Nephron (organoid): ENCODE results near the gene CLIC4.

ENCODE experiments used
- H3K27ac Mint-ChIP-seq, 3 experiments: 2 replicates each; pipeline ENCODE4 v1.8.0; 2020; ENCODE audit warnings: mixed read lengths in 3 of 3, mild to moderate bottlenecking in 2 of 3, moderate library complexity in 1 of 3
- H3K27me3 Mint-ChIP-seq: 2 replicates; pipeline ENCODE4 v1.8.0; 2021; ENCODE audit warnings: low read depth, mild to moderate bottlenecking, moderate library complexity, mixed read lengths
- H3K36me3 Mint-ChIP-seq: 2 replicates; pipeline ENCODE4 v1.8.0; 2020; ENCODE audit warnings: low read depth, mixed read lengths
- H3K4me1 Mint-ChIP-seq: 2 replicates; pipeline ENCODE4 v1.8.0; 2020; ENCODE audit warnings: mixed read lengths
- H3K4me3 Mint-ChIP-seq, 3 experiments: 2 replicates each; pipeline ENCODE4 v1.8.0; 2020; ENCODE audit warnings: mild to moderate bottlenecking in 3 of 3, mixed read lengths in 3 of 3, moderate library complexity in 2 of 3
- H3K9me3 Mint-ChIP-seq: 2 replicates; pipeline ENCODE4 v1.8.0; 2020; ENCODE audit warnings: mixed read lengths
- TF ChIP-seq, protein P1 (sequence below), 3 experiments: fragments of 200-600 bp; sonication (generic); IDR thresholded peaks; one replicate each; pipeline ENCODE4 v1.5.0; 2021; ENCODE audit warnings: antibody characterized with exemption in 3 of 3; ENCODE audit not compliant: unreplicated experiment in 3 of 3

CLIC4 gene

DNA sequence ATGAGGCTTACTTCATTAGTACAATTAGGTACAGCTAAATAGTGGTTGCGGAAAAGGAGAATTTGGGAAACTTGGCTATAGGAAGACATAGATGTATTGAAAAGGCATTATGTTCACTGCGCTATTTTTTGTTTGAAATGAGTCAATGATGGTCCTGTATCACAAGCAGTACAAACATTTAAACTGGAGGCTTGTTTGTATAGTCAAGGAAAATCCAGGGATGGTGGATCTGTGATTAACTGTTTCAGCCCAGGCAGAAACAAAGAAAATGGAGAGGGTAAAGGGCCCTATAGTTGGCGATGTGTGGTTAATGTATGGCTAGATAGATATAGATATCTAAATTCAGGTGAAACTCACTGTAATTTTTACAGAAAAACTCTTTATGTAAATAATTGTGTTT is 79.9 kb downstream of the CLIC4 start:
- TF ChIP-seq, protein P1, sequence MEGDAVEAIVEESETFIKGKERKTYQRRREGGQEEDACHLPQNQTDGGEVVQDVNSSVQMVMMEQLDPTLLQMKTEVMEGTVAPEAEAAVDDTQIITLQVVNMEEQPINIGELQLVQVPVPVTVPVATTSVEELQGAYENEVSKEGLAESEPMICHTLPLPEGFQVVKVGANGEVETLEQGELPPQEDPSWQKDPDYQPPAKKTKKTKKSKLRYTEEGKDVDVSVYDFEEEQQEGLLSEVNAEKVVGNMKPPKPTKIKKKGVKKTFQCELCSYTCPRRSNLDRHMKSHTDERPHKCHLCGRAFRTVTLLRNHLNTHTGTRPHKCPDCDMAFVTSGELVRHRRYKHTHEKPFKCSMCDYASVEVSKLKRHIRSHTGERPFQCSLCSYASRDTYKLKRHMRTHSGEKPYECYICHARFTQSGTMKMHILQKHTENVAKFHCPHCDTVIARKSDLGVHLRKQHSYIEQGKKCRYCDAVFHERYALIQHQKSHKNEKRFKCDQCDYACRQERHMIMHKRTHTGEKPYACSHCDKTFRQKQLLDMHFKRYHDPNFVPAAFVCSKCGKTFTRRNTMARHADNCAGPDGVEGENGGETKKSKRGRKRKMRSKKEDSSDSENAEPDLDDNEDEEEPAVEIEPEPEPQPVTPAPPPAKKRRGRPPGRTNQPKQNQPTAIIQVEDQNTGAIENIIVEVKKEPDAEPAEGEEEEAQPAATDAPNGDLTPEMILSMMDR (IDR thresholded peaks at IDR 0.05; ENCODE audit: unreplicated experiment in 3 of 3): no peak
- Mint-ChIP-seq H3K27ac (peak overlapping the region in 1 of 3 experiments; percentile 47), H3K27me3 (no peaks in the 10 kb centered on the region), H3K4me1 (peaks cover 43% of the 10 kb centered on the region), H3K9me3 (no peaks in the 10 kb centered on the region), H3K4me3 (no peak overlapping the region), H3K36me3 (peaks cover 7% of the 10 kb centered on the region)

DNA sequence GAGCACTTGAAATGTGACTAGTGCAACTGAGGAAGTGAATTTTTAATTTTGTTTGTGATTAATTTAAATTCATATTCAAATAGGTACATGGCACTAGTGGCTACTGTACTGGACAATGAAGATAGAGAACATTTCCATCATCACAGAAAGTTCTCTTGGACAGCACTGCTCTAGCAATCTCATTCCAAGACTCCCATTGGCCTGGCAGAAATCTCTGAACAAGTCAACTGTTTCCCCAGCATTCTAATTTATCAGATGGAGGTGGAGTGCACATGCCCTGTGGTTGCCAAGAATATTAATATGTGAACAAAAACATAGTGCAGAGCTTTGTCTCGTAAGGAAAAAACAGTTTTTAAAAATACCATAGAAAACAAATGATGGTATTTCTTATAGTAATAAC is 81.3 kb downstream of the CLIC4 start:
- Mint-ChIP-seq H3K36me3 (peaks cover 7% of the 10 kb centered on the region), H3K4me1 (peaks cover 48% of the 10 kb centered on the region), H3K9me3 (no peaks in the 10 kb centered on the region), H3K27ac (peak overlapping the region in 1 of 3 experiments; percentile 29), H3K27me3 (no peaks in the 10 kb centered on the region), H3K4me3 (no peak overlapping the region)
- TF ChIP-seq, protein P1 (IDR thresholded peaks at IDR 0.05; ENCODE audit: unreplicated experiment in 3 of 3): no peak

DNA sequence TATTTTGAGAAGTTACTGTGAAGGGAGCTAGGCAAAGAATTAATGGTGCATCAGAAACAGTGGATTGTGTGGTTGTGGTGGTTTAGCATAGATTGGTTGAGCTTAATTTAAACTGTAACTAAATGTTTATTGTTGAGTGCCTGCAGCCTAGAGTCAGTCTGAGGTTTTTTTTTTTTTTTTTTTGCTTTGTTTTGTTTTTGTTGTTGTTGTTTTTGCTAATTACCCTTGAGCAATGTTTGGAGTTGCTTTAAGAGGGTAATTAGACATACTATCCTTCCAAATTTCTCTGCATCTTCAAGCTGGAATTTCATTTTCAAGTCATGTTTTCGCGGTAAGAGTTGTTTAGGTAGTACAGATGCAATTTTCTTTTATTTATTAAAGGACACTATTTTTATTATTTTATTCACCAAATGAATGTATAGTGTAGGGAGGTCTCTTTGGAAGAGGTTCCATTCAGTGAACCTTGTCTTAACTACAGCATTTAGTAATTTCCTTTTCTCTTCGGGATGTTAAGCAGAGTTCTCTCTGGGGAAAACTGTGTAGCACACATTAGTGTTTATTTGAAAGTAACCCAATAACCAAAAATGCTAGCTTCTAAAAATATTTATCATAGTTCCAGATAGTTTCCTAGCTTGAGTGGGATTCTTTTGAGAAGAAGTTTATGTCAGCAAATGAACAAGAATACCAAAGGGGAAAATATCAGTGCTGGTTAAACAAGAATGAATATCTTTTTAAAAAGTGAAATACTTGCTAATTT is 82.3 kb downstream of the CLIC4 start:
- TF ChIP-seq, protein P1 (IDR thresholded peaks at IDR 0.05; ENCODE audit: unreplicated experiment in 3 of 3): no peak
- peak overlapping the region; percentile 29 to 70 (median 39) for H3K27ac Mint-ChIP-seq
- no peaks in the 10 kb centered on the region for H3K9me3 Mint-ChIP-seq
- peaks cover 7% of the 10 kb centered on the region for H3K36me3 Mint-ChIP-seq
- H3K27me3 Mint-ChIP-seq: no peaks in the 10 kb centered on the region
- H3K4me3 Mint-ChIP-seq: no peak overlapping the region
- peaks cover 48% of the 10 kb centered on the region for H3K4me1 Mint-ChIP-seq

DNA sequence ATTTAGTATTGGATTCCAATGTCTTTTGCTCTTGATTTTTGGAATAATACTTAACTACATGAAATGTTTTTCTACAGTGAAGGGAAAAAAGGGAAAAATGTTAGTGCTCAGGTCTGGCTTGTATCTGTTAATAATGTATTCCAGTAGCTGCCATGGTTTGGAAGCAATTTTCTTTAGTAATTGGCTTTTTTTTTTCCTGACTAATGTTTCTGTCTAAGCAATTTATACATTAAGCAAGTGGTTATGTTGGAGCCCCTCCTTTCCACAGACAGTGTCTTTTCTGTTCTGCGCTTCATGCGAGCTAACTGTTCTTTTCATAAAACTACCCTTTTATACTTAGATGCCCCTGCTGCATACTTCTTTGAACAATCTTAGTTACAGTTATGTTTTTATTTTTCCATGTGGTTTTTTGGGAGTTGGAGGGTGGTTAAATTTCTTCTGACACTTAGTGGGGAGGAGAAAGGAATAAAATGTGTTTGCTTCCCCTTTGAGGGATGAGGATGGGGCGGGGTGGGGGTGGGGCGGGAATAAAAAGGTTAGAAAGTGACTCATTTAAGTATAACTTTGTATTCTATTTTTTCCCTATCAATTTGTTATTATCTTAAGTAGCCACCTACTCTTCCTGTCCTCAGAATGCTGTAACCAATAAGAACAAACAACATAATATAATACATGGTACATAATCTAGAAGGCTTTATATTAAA is 83.1 kb downstream of the CLIC4 start:
- TF ChIP-seq, protein P1 (IDR thresholded peaks at IDR 0.05; ENCODE audit: unreplicated experiment in 3 of 3): no peak
- no peaks in the 10 kb centered on the region for H3K27me3 Mint-ChIP-seq
- H3K36me3 Mint-ChIP-seq: peaks cover 7% of the 10 kb centered on the region

DNA sequence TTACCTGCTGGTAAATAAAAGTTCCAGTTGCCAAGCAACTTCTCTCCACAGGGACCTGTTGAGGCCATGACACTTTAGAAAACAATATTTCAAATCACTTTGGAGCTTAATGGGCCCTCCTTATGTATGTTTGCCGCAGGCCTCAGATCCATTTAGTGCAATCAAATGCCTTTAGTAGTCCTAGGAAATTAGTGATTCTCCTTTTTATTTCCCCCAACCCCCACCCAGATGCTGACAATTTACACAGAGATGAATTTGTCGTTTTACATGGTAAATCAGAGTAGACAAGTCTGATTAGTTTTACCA is 83.6 kb downstream of the CLIC4 start:
- Mint-ChIP-seq H3K27me3 (no peaks in the 10 kb centered on the region), H3K4me1 (peaks cover 48% of the 10 kb centered on the region), H3K4me3 (no peak overlapping the region), H3K9me3 (no peaks in the 10 kb centered on the region), H3K27ac (peak overlapping the region in 2 of 3 experiments; percentile 29 to 39), H3K36me3 (peaks cover 7% of the 10 kb centered on the region)
- TF ChIP-seq, protein P1 (IDR thresholded peaks at IDR 0.05; ENCODE audit: unreplicated experiment in 3 of 3): no peak

More for the DNA sequence above, 83.1 kb downstream of the CLIC4 start:
- peak overlapping the region; percentile 12 to 39 (median 29) for H3K27ac Mint-ChIP-seq
- no peaks in the 10 kb centered on the region for H3K9me3 Mint-ChIP-seq
- no peak overlapping the region for H3K4me3 Mint-ChIP-seq
- peaks cover 48% of the 10 kb centered on the region for H3K4me1 Mint-ChIP-seq
